Measurements from ENCODE around the gene SEC31B. TPM values are rescaled to one million over a fixed set of nuclear protein-coding genes. Genes with fewer than 3 reads are reported as not detected.

Gene SEC31B
- total and polyA plus RNA-seq, 7 donors, result 0.60 to 19.4 (median 5.3) TPM

DNA sequence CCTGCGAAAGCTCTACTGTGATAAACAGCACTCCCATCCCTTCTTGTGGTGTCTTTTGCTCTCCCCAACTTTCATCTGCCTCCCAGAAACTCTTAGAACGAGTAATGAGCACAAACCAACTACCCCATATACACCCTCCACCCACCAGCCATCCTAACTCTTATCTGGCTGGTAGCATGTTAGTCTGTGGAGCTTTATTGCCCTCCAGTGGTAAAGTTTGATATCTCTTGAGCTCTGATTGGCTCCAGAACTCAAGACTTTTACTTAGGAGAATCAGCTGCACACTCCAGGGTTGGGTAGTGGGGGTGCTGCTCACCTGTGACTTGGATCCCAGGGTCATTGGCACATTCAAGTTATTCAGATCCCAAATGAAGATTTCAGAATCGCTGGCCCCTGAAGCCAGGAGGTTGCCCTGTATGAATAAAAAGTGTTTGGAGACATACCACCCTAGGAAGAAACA lies 10.9 kb downstream of the SEC31B start:
- intact Hi-C loops (cut with DNase I), result no loop called here
- Histone ChIP-seq H3K9me3 (no peaks in the 10 kb centered on the region), H3K27ac (no peak overlapping the region), H3K4me1 (no peaks in the 10 kb centered on the region), H3K4me3 (no peak overlapping the region), H3K36me3 (peaks cover 6 to 72% (median 20%) of the 10 kb centered on the region in 4 donors), H3K27me3 (no peaks in the 10 kb centered on the region)
- 46 to 51% methylated on average over 3 of the region's 3 CpGs for WGBS, 2 donors
- TF ChIP-seq POLR2A (IDR thresholded peaks at IDR 0.05), result no peak
- TF ChIP-seq POLR2AphosphoS5 (IDR thresholded peaks at IDR 0.05), result no peak
- DNase-seq, result no peak

DNA sequence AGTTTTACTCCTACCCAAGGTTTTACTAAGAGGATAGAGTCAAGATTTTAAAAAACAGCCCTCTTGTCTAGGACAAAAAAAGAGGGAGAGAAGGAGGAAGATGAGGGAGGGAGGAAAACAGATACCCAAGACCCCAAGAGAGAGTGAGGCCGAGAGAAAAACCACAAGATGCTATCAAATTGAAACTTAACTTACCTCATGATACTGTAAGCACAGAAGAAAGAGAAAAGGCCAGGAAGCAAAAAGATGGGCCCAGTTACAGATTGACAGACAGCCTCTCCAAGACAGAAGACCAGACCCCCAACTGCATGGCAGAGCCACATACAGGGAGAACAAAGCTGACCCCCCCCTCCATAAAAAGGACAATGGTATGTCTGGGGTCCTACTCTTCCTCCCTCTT lies 11.4 kb downstream of the SEC31B start:
- 48 to 69% methylated on average over 1 of the region's 1 CpG for WGBS, 2 donors
- intact Hi-C loops (cut with DNase I), result no loop called here

DNA sequence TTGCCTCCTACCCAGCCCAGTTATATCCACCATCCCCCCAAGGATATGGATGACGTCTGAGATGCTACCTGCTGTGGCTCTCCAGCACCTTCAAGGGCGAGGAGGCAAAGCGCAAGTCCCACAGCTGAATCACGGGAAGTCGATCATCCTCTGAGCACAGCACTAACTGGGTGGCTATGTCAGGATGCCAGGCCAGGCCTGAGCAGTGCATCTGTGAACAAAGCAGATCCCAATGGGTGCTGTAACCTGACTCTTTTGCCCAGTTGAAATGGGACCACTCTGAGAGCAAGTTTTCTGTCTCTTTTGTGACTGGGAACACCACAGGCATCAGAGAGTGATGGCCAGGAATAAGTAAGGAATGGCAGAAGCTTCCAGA lies 12.3 kb downstream of the SEC31B start:
- DNase-seq, result no peak
- Histone ChIP-seq H3K4me3 (no peak overlapping the region), H3K9me3 (no peaks in the 10 kb centered on the region), H3K36me3 (peaks cover 6 to 77% (median 20%) of the 10 kb centered on the region in 4 donors), H3K27me3 (no peaks in the 10 kb centered on the region), H3K4me1 (no peaks in the 10 kb centered on the region), H3K27ac (no peak overlapping the region)
- WGBS, 2 donors, result 92 to 97% methylated on average over 5 of the region's 5 CpGs
- intact Hi-C loops (cut with DNase I), result no loop called here
- TF ChIP-seq, protein P1, sequence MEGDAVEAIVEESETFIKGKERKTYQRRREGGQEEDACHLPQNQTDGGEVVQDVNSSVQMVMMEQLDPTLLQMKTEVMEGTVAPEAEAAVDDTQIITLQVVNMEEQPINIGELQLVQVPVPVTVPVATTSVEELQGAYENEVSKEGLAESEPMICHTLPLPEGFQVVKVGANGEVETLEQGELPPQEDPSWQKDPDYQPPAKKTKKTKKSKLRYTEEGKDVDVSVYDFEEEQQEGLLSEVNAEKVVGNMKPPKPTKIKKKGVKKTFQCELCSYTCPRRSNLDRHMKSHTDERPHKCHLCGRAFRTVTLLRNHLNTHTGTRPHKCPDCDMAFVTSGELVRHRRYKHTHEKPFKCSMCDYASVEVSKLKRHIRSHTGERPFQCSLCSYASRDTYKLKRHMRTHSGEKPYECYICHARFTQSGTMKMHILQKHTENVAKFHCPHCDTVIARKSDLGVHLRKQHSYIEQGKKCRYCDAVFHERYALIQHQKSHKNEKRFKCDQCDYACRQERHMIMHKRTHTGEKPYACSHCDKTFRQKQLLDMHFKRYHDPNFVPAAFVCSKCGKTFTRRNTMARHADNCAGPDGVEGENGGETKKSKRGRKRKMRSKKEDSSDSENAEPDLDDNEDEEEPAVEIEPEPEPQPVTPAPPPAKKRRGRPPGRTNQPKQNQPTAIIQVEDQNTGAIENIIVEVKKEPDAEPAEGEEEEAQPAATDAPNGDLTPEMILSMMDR (IDR thresholded peaks at IDR 0.05), result no peak
- TF ChIP-seq POLR2AphosphoS5 (IDR thresholded peaks at IDR 0.05), result no peak
- TF ChIP-seq POLR2A (IDR thresholded peaks at IDR 0.05), result no peak
- TF ChIP-seq EP300 (IDR thresholded peaks at IDR 0.05), result no peak

More for the DNA sequence above, 11.4 kb downstream of the SEC31B start:
- Histone ChIP-seq H3K4me3 (no peak overlapping the region), H3K4me1 (no peaks in the 10 kb centered on the region), H3K36me3 (peaks cover 6 to 73% (median 20%) of the 10 kb centered on the region in 4 donors), H3K9me3 (no peaks in the 10 kb centered on the region), H3K27ac (no peak overlapping the region), H3K27me3 (no peaks in the 10 kb centered on the region)
- DNase-seq, result no peak
- no peak for TF ChIP-seq POLR2AphosphoS5 (IDR thresholded peaks at IDR 0.05)
- TF ChIP-seq EP300 (IDR thresholded peaks at IDR 0.05), result no peak
- TF ChIP-seq, protein P1 (IDR thresholded peaks at IDR 0.05), result no peak
- TF ChIP-seq POLR2A (IDR thresholded peaks at IDR 0.05), result no peak

DNA sequence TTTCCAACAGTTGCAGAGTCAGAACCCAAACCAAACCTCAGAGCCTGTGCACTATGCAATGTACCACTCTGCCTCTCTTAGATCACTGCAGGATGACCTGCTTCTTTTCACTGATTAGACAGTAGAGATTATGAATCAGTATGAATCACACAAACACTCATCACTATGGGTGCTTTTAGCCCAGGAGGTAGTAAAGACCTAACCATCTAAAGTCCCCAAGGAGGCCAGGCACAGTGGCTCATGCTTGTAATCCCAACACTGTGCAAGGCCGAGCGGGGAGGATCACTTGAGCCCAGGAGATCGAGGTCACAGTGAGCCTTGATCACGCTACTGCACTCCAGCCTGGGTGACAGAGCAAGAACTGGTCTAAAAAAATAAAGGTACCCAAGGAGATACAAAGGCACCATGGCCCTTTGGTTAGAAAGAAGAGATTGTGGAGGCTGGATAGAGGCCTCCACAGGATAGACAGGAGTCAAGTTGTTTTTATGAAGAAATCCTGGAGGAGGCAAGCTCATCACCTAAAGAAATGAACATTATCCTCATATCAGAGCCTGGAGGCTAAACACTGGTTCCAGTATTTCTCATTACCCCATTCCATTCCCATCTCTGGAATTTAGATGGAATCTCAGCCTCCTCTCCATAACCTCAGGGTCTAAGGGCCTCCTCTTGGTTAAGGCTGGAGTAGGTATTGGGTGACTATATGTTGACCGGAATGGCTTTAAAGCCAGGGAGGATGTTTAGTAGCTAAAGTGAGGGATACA lies 12.9 kb downstream of the SEC31B start:
- H3K4me1 ChIP-seq, result no peaks in the 10 kb centered on the region
- intact Hi-C loops (cut with DNase I), result no loop called here
- 96 to 97% methylated on average over 5 of the region's 5 CpGs for WGBS, 2 donors
- no peaks in the 10 kb centered on the region for H3K27me3 ChIP-seq
- no peaks in the 10 kb centered on the region for H3K9me3 ChIP-seq
- DNase-seq, result no peak
- H3K4me3 ChIP-seq, result no peak overlapping the region
- no peak overlapping the region for H3K27ac ChIP-seq
- TF ChIP-seq EP300 (IDR thresholded peaks at IDR 0.05) (no peak), POLR2A (IDR thresholded peaks at IDR 0.05) (no peak), POLR2AphosphoS5 (IDR thresholded peaks at IDR 0.05) (no peak)
- TF ChIP-seq, protein P1 (IDR thresholded peaks at IDR 0.05), result no peak
- peaks cover 6 to 77% (median 23%) of the 10 kb centered on the region in 4 donors for H3K36me3 ChIP-seq

DNA sequence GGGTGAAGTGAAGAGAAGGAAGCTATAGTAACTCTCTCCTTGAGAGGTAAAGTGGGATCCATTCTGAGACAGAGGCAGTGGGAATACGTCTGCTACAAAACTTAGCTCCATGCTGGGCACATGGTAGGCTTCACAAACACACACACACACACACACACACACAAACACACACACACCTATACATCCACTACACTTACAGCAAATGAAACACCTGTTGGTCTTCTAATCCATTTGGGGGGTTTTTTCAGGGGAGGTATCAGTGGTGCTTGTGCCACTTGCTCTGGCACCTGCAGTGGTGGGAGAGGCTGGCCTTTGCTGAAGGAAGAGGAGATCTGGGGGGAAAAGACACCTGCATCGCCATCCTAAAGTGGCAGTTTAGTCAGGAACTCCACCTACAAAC lies 14.5 kb downstream of the SEC31B start:
- intact Hi-C loops (cut with DNase I), result no loop called here
- peaks cover 6 to 78% (median 26%) of the 10 kb centered on the region in 4 donors for H3K36me3 ChIP-seq
- no peaks in the 10 kb centered on the region for H3K27me3 ChIP-seq
- DNase-seq, result no peak
- WGBS, 2 donors, result 95 to 97% methylated on average over 2 of the region's 2 CpGs
- H3K27ac ChIP-seq, result no peak overlapping the region
- no peaks in the 10 kb centered on the region for H3K9me3 ChIP-seq
- TF ChIP-seq EP300 (IDR thresholded peaks at IDR 0.05), result no peak
- TF ChIP-seq, protein P1 (IDR thresholded peaks at IDR 0.05), result no peak
- TF ChIP-seq POLR2A (IDR thresholded peaks at IDR 0.05), result no peak
- TF ChIP-seq POLR2AphosphoS5 (IDR thresholded peaks at IDR 0.05), result no peak
- no peaks in the 10 kb centered on the region for H3K4me1 ChIP-seq
- no peak overlapping the region for H3K4me3 ChIP-seq

Data from sigmoid colon (tissue), 7 donors.